ENCODE data around the gene HNRNPL.
A peak's percentile ranks its signal among the peaks of the same experiment; 100 is the strongest.
"Not testable (repeated sequence)": the region's sequence is repeated elsewhere in the genome, so short reads cannot be mapped to it uniquely, and the experiment has no call there.

HNRNPL gene

GRCh38 chr19:38796154-38796553 is 53.6 kb downstream of the HNRNPL start:
- no peak for DNase-seq

- DNase-seq = no peak
Measured at GRCh38 chr19:38795549-38795948, 54.2 kb downstream of the HNRNPL start.

- DNase-seq = no peak
Measured at GRCh38 chr19:38793671-38794070, 56.1 kb downstream of the HNRNPL start.

GRCh38 chr19:38793177-38793576 is 56.6 kb downstream of the HNRNPL start:
- DNase-seq = no peak

- peak in 1 of 2 donors; percentile 5 for DNase-seq
Measured at GRCh38 chr19:38792250-38793111, 57.3 kb downstream of the HNRNPL start.

GRCh38 chr19:38791451-38792064 is 58.2 kb downstream of the HNRNPL start:
- DNase-seq = not testable (repeated sequence)

GRCh38 chr19:38790507-38791403 is 59.0 kb downstream of the HNRNPL start:
- DNase-seq = not testable (repeated sequence)

GRCh38 chr19:38788478-38789243 is 61.1 kb downstream of the HNRNPL start, which contains the start of gene LGALS7B:
Gene LGALS7B, plus strand, starts transcription at chr19:38789200. Its CDS starts 27 bp downstream, at chr19:38789227.
- DNase-seq = no peak

- no peak for DNase-seq
Measured at GRCh38 chr19:38786572-38787265, 63.1 kb downstream of the HNRNPL start.

Measured in activated CD4-positive, alpha-beta T cell treated with anti-CD3 and anti-CD28 coated beads for 4 hours (primary cell).